Parathyroid adenoma (tissue), 2 donors: ENCODE data around the gene EYA3.

Experiments
- H2AFZ ChIP-seq: fragments of 300-600 bp; sonication (generic); one replicate; pipeline ENCODE4 v1.7.0; 2017; ENCODE audit warnings: antibody characterized with exemption, mild to moderate bottlenecking
- H3K27ac ChIP-seq: fragments of 300-600 bp; sonication (generic); one replicate; pipeline ENCODE4 v1.7.0; 2017
- H3K27me3 ChIP-seq: fragments of 300-600 bp; sonication (generic); one replicate; pipeline ENCODE4 v1.7.0; 2017; ENCODE audit warnings: low read length; ENCODE audit not compliant: control insufficient read depth, insufficient read depth
- H3K36me3 ChIP-seq: fragments of 300-600 bp; sonication (generic); one replicate; pipeline ENCODE4 v1.7.0; 2017; ENCODE audit warnings: low read length; ENCODE audit not compliant: control insufficient read depth, insufficient read depth
- H3K4me1 ChIP-seq: fragments of 300-600 bp; sonication (generic); one replicate; pipeline ENCODE4 v1.7.0; 2017; ENCODE audit warnings: control low read depth
- H3K4me2 ChIP-seq: fragments of 300-600 bp; sonication (generic); one replicate; pipeline ENCODE4 v1.7.0; 2017; ENCODE audit warnings: low read length
- H3K4me3 ChIP-seq: fragments of 300-600 bp; sonication (generic); one replicate; pipeline ENCODE4 v1.7.0; 2017; ENCODE audit warnings: low read depth, low read length
- H3K79me2 ChIP-seq: fragments of 300-600 bp; sonication (generic); one replicate; pipeline ENCODE4 v1.7.0; 2017; ENCODE audit warnings: control low read depth
- H3K9ac ChIP-seq: fragments of 300-600 bp; sonication (generic); one replicate; pipeline ENCODE4 v1.7.0; 2017; ENCODE audit warnings: mild to moderate bottlenecking
- H3K9me3 ChIP-seq: fragments of 300-600 bp; sonication (generic); one replicate; pipeline ENCODE4 v1.7.0; 2017; ENCODE audit warnings: low read length; ENCODE audit not compliant: control insufficient read depth
- CTCF ChIP-seq: fragments of 300-600 bp; sonication (generic); IDR thresholded peaks from one replicate; pipeline ENCODE4 v1.7.0; 2017; ENCODE audit warnings: antibody characterized with exemption, mild to moderate bottlenecking
- donor health status: primary hyperparathyroidism.

EYA3 gene

DNA sequence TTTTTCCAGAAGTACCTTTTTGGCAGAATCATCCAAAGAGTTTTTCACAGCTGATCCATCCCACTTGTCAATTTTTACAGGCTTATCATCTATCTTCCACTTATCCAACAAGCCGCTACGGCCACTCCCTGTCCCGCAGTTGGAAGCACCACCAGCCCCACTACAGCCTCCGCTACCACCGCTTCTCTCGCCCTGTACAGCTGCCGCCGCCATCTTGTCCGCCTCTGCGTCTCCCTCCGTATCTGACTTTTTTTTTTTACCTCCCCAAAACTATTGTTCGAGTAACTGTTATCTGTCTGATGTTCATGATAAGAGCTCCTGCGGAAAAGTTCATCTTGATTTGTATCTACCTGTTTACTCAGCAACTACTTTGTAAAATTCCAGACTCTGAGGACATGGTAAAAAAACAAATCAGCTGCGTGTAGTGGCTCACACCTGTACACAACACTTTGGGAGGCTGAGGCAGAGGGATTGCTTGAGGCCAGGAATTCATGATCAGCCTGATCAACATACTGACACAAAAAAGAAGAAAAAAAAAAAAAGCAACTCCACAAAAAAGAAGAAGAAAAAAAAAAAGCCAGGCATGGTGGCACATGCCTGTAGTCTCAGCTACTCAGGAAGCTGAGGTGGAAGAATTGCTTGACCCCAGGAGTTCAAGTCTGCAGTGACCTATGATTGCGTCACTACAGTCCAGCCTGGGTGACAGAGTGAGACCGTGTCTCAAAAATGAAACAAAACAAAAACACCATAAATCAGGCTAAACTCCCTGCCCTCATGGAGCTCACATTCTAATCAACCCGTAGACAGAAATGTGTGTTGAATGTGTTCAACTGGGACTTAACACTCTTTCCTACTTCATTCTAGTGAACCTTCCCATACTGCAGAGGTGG is 8.0 kb upstream of the EYA3 start:
- H3K27ac ChIP-seq, result no peak overlapping the region
- H3K36me3 ChIP-seq, result no peaks in the 10 kb centered on the region
- no peak overlapping the region for H3K4me3 ChIP-seq
- H2AFZ ChIP-seq, result no peak overlapping the region
- no peaks in the 10 kb centered on the region for H3K27me3 ChIP-seq
- H3K4me1 ChIP-seq, result no peaks in the 10 kb centered on the region
- no peak for TF ChIP-seq CTCF
- no peaks in the 10 kb centered on the region for H3K9me3 ChIP-seq
- H3K4me2 ChIP-seq, result no peak overlapping the region
- H3K79me2 ChIP-seq, result no peaks in the 10 kb centered on the region
- H3K9ac ChIP-seq, result no peak overlapping the region

GRCh38 chr1:28091043-28091781 is 2.8 kb upstream of the EYA3 start:
- H2AFZ ChIP-seq, result no peak overlapping the region
- H3K4me2 ChIP-seq, result no peak overlapping the region
- no peaks in the 10 kb centered on the region for H3K4me1 ChIP-seq
- H3K27me3 ChIP-seq, result no peaks in the 10 kb centered on the region
- peaks cover 5% of the 10 kb centered on the region for H3K79me2 ChIP-seq
- no peak overlapping the region for H3K4me3 ChIP-seq
- no peak overlapping the region for H3K9ac ChIP-seq
- TF ChIP-seq CTCF, result peak; percentile 8
- H3K9me3 ChIP-seq, result no peaks in the 10 kb centered on the region
- no peaks in the 10 kb centered on the region for H3K36me3 ChIP-seq
- no peak overlapping the region for H3K27ac ChIP-seq

DNA sequence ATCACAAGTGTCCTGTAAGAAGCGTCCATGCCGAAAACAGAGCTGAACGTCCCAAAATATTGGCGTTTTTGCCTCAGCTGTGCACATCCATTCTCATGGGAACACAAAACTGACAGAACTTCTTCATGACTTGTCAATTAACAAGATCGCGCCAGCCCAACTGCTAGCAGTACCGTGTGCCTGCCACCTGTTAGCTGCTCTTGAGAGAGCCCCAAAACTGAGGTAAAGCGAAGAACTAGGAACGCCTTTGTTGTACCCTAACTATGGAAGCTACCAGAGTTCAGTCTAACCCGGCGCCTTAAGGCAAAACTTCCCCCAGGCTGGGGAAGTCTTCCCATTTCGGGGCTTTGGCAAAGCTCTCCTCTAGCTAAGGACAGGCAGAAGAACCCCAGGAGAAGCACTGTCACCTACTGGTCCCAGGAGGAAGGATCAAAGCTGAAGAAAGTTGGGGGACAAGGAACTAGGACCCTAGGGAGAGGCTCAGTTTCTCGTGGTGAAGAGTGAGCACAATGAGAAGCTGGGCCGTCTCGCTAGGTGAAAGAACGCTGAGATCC is 719 bp downstream of the EYA3 start:
- peak overlapping the region; percentile 99 for H3K4me2 ChIP-seq
- peaks cover 9% of the 10 kb centered on the region for H3K79me2 ChIP-seq
- no peaks in the 10 kb centered on the region for H3K4me1 ChIP-seq
- H3K27ac ChIP-seq, result peak overlapping the region; percentile 74
- no peaks in the 10 kb centered on the region for H3K27me3 ChIP-seq
- H3K36me3 ChIP-seq, result no peaks in the 10 kb centered on the region
- peak overlapping the region; percentile 8 for H3K9ac ChIP-seq
- no peak for TF ChIP-seq CTCF
- peak overlapping the region; percentile 91 for H3K4me3 ChIP-seq
- peak overlapping the region; percentile 79 for H2AFZ ChIP-seq
- no peaks in the 10 kb centered on the region for H3K9me3 ChIP-seq

GRCh38 chr1:28086651-28087050 is 1.8 kb downstream of the EYA3 start:
- Histone ChIP-seq H3K27me3 (no peaks in the 10 kb centered on the region), H3K4me3 (no peak overlapping the region), H3K36me3 (no peaks in the 10 kb centered on the region), H3K9ac (no peak overlapping the region), H3K4me2 (no peak overlapping the region), H2AFZ (no peak overlapping the region), H3K9me3 (no peaks in the 10 kb centered on the region), H3K27ac (no peak overlapping the region), H3K79me2 (peaks cover 9% of the 10 kb centered on the region), H3K4me1 (no peaks in the 10 kb centered on the region)
- no peak for TF ChIP-seq CTCF
